T-helper 2 cell treated with Interferon-gamma antibody and Interleukin-4, amounts not matched to agents 5 μg/mL and 100 μg/mL, for 36 hours (primary cell): ENCODE measurements around the gene RNF7.

Source experiments
- DNase-seq: peaks from one replicate; pipeline ENCODE4 v3.0.0; 2021; ENCODE audit warnings: low spot score
- H3K27ac Mint-ChIP-seq: one replicate; pipeline ENCODE4 v1.8.0; 2021; ENCODE audit warnings: mild to moderate bottlenecking, mixed read lengths
- H3K27me3 Mint-ChIP-seq: one replicate; pipeline ENCODE4 v1.8.0; 2021; ENCODE audit warnings: low read depth, mixed read lengths
- H3K36me3 Mint-ChIP-seq: one replicate; pipeline ENCODE4 v1.8.0; 2021; ENCODE audit warnings: low read depth, mixed read lengths
- H3K4me1 Mint-ChIP-seq: one replicate; pipeline ENCODE4 v1.8.0; 2021; ENCODE audit warnings: low read depth, mixed read lengths
- H3K4me3 Mint-ChIP-seq: one replicate; pipeline ENCODE4 v1.8.0; 2022; ENCODE audit warnings: mild to moderate bottlenecking, moderate library complexity, mixed read lengths
- H3K9me3 Mint-ChIP-seq: one replicate; pipeline ENCODE4 v1.8.0; 2021; ENCODE audit warnings: mixed read lengths

The RNF7 gene

GRCh38 chr3:141722648-141723047 lies 15.4 kb upstream of the RNF7 start:
- H3K27me3 Mint-ChIP-seq: peaks cover 12% of the 10 kb centered on the region
- H3K36me3 Mint-ChIP-seq: no peaks in the 10 kb centered on the region
- H3K4me3 Mint-ChIP-seq: no peak overlapping the region
- no peak for DNase-seq
- H3K9me3 Mint-ChIP-seq: no peaks in the 10 kb centered on the region
- H3K4me1 Mint-ChIP-seq: no peaks in the 10 kb centered on the region
- H3K27ac Mint-ChIP-seq: no peak overlapping the region

- no peak for DNase-seq
- no peaks in the 10 kb centered on the region for H3K4me1 Mint-ChIP-seq
- no peak overlapping the region for H3K4me3 Mint-ChIP-seq
- peaks cover 9% of the 10 kb centered on the region for H3K27me3 Mint-ChIP-seq
- H3K36me3 Mint-ChIP-seq: no peaks in the 10 kb centered on the region
- H3K27ac Mint-ChIP-seq: no peak overlapping the region
- no peaks in the 10 kb centered on the region for H3K9me3 Mint-ChIP-seq
Measured at GRCh38 chr3:141723255-141723654, 14.8 kb upstream of the RNF7 start.

DNA sequence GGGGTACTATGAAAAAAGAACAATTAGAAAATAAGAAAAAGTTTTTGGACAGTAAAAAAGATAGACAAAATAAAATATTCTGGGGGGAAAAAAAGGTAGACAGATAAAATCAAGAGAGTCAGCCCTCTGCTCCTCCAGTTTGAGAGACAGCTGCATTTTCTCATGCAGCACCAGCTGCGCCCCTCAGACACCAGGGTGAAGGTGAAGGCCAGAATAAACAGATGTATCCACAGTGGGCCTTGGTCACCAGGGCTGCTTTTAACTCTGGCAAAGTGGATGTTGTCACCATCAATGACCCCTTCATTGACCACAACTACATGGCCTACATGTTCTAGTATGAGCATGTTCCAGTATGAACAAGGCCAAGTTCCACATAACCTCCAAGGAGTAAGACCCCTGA lies 13.9 kb upstream of the RNF7 start:
- Mint-ChIP-seq H3K27me3 (peaks cover 5% of the 10 kb centered on the region), H3K36me3 (no peaks in the 10 kb centered on the region), H3K4me1 (no peaks in the 10 kb centered on the region), H3K27ac (no peak overlapping the region), H3K4me3 (no peak overlapping the region), H3K9me3 (no peaks in the 10 kb centered on the region)
- no peak for DNase-seq

- Mint-ChIP-seq H3K4me3 (no peak overlapping the region), H3K9me3 (no peaks in the 10 kb centered on the region), H3K27ac (no peak overlapping the region), H3K27me3 (peaks cover 3% of the 10 kb centered on the region), H3K4me1 (no peaks in the 10 kb centered on the region), H3K36me3 (no peaks in the 10 kb centered on the region)
- no peak for DNase-seq
Measured at GRCh38 chr3:141725036-141725435, 13.1 kb upstream of the RNF7 start.

DNA sequence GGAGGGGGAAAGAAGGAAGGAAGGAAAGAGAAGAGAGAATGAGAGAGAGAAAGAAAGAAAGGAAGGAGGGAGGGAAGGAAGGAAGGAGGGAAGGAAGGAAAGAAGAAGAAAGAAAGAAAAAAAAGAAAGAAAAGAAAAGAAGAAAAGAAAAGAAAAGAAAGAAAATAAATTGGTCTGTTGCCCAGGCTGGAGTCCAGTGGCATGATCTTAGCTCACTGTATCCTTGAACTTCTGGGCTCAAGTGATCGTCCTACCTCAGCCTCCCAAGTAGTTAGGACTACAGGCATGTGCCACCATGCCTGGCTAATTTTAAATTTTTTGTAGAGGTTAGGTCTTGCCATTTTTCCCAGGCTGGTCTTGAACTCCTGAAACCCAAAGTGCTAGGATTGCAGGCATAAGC lies 11.6 kb upstream of the RNF7 start:
- no peaks in the 10 kb centered on the region for H3K4me1 Mint-ChIP-seq
- no peak overlapping the region for H3K4me3 Mint-ChIP-seq
- H3K27ac Mint-ChIP-seq: no peak overlapping the region
- peaks cover 3% of the 10 kb centered on the region for H3K27me3 Mint-ChIP-seq
- no peaks in the 10 kb centered on the region for H3K36me3 Mint-ChIP-seq
- H3K9me3 Mint-ChIP-seq: no peaks in the 10 kb centered on the region
- no peak for DNase-seq

DNA sequence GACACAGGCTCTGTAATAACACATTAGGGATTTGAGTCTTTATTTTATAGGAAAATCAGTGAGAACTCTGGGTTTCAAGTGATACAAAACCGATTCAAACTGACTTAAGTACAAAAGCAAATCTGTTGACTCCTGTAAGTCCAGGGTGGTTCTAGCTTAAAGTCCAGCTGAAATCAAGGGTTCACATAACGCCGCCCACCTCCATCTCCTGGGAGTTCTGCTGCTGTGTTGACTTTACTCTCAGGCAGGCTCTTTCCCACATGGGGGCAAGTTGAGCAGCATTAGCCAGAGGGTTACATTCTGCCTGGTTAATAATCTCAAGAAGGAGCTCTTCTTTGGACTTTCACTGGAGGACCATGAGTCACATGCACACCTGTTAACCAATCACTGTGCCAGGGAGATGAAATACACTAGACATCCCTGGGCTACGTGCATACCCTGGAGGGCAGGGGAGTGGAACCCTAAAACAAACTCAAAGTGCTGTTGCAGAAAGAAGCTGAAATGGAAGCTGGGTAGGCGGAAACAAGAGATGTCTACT lies 9.7 kb upstream of the RNF7 start:
- DNase-seq: no peak
- Mint-ChIP-seq H3K9me3 (no peaks in the 10 kb centered on the region), H3K27me3 (peaks cover 3% of the 10 kb centered on the region), H3K27ac (no peak overlapping the region), H3K4me3 (no peak overlapping the region), H3K4me1 (no peaks in the 10 kb centered on the region), H3K36me3 (no peaks in the 10 kb centered on the region)

- Mint-ChIP-seq H3K27me3 (peaks cover 3% of the 10 kb centered on the region), H3K4me1 (no peaks in the 10 kb centered on the region)
- no peak for DNase-seq
Measured at GRCh38 chr3:141729240-141729639, 8.9 kb upstream of the RNF7 start.

DNA sequence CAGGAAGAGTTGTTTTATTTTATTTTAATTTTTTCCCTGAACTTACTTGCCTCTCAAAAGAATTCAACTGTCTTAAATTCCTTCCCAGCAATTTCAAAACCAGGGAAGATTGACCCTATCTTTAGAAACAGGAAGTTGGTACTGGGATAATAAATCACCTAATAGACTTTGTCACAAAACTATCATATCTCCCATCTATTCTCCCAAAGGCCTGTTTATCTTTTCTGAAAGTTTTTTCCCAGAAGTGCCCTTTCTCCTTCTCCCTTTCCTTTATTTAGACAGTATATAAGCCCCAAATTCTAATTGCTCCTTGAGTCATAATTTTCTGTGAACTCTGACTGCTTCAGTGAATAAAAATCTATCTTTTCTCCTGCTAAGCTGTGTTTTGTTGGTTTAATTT lies 2.9 kb upstream of the RNF7 start:
- Mint-ChIP-seq H3K4me1 (peaks cover 7% of the 10 kb centered on the region), H3K36me3 (peaks cover 2% of the 10 kb centered on the region), H3K27me3 (no peaks in the 10 kb centered on the region), H3K4me3 (no peak overlapping the region), H3K27ac (no peak overlapping the region), H3K9me3 (no peaks in the 10 kb centered on the region)
- DNase-seq: no peak

More at GRCh38 chr3:141729240-141729639, 8.9 kb upstream of the RNF7 start:
- Mint-ChIP-seq H3K9me3 (no peaks in the 10 kb centered on the region), H3K27ac (no peak overlapping the region), H3K36me3 (no peaks in the 10 kb centered on the region), H3K4me3 (no peak overlapping the region)

GRCh38 chr3:141735770-141736465 lies 2.2 kb upstream of the RNF7 start:
- Mint-ChIP-seq H3K27ac (no peak overlapping the region), H3K36me3 (peaks cover 8% of the 10 kb centered on the region), H3K9me3 (no peaks in the 10 kb centered on the region), H3K4me1 (peaks cover 13% of the 10 kb centered on the region), H3K4me3 (no peak overlapping the region), H3K27me3 (no peaks in the 10 kb centered on the region)
- DNase-seq: no peak

- Mint-ChIP-seq H3K27me3 (no peaks in the 10 kb centered on the region), H3K4me1 (peaks cover 19% of the 10 kb centered on the region), H3K9me3 (no peaks in the 10 kb centered on the region), H3K27ac (no peak overlapping the region), H3K4me3 (no peak overlapping the region), H3K36me3 (peaks cover 11% of the 10 kb centered on the region)
- no peak for DNase-seq
Measured at GRCh38 chr3:141737093-141737492, 1.0 kb upstream of the RNF7 start.

DNA sequence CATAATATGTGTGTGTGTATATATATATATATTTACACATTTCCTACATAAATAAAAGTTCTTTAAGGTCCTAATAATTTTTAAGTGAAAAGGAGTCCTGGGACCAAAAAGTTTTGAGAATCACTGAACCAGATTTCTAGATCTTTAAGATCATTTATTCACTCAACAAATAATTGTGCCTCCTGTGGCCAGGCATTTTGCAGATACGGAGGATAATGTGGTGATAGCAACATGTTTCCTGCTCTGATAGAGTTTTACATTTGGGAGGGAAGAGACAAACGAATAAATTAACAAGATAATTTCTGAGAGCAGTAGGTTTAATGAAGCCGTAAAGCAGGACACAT lies 448 bp upstream of the RNF7 start:
- Mint-ChIP-seq H3K27ac (peak overlapping the region; percentile 86), H3K4me1 (peaks cover 19% of the 10 kb centered on the region)

GRCh38 chr3:141738891-141739363 lies 829 bp downstream of the RNF7 start:
- Mint-ChIP-seq H3K36me3 (peaks cover 14% of the 10 kb centered on the region), H3K4me3 (peak overlapping the region; percentile 98), H3K27ac (peak overlapping the region; percentile 98), H3K4me1 (peaks cover 21% of the 10 kb centered on the region), H3K9me3 (no peaks in the 10 kb centered on the region), H3K27me3 (no peaks in the 10 kb centered on the region)
- peak; percentile 28 for DNase-seq

More for the DNA sequence above, 448 bp upstream of the RNF7 start:
- Mint-ChIP-seq H3K27me3 (no peaks in the 10 kb centered on the region), H3K4me3 (peak overlapping the region; percentile 77), H3K9me3 (no peaks in the 10 kb centered on the region), H3K36me3 (peaks cover 14% of the 10 kb centered on the region)
- DNase-seq: no peak

DNA sequence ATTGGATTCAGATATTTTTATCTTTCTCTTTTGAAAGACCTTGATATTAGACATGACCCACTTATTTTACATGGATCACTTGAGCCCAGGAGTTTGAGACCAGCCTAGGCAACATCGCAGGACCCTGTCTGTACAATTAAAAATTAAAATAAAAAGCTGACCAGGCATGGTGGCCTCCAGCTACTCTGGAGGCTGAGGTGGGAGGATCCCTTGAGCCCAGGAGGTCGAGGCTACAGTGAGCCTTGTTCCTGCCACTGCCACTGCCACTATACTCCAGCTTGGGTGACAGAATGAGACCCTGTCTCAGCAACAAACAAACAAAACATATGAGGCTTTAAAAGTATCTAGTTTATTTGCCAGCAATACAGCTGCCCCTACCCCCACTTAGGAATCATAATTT lies 1.6 kb downstream of the RNF7 start:
- no peak for DNase-seq
- Mint-ChIP-seq H3K4me3 (peak overlapping the region; percentile 98), H3K27ac (no peak overlapping the region), H3K27me3 (no peaks in the 10 kb centered on the region), H3K9me3 (no peaks in the 10 kb centered on the region), H3K36me3 (peaks cover 22% of the 10 kb centered on the region), H3K4me1 (peaks cover 25% of the 10 kb centered on the region)

DNA sequence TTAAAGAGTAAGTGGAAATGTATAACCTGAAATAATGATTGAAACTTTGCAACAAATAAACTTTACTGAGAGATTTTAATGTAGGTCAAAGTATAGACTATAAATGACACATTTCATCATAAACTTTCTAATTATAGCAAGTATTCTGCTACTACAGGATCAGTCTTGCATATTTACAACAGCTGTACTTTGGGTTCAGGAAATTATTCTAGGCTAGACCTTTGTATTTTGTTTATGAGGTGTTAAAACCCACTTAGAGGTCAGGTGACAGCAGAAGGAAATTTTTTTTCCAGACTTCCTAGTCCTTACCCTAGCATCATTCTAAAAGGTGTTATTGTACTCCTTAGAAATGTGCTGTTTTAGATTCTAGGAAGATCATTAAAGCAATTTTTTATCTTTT lies 2.3 kb downstream of the RNF7 start:
- Mint-ChIP-seq H3K4me3 (peak overlapping the region; percentile 98), H3K27me3 (no peaks in the 10 kb centered on the region), H3K4me1 (peaks cover 25% of the 10 kb centered on the region), H3K36me3 (peaks cover 26% of the 10 kb centered on the region), H3K27ac (no peak overlapping the region), H3K9me3 (no peaks in the 10 kb centered on the region)
- no peak for DNase-seq

DNA sequence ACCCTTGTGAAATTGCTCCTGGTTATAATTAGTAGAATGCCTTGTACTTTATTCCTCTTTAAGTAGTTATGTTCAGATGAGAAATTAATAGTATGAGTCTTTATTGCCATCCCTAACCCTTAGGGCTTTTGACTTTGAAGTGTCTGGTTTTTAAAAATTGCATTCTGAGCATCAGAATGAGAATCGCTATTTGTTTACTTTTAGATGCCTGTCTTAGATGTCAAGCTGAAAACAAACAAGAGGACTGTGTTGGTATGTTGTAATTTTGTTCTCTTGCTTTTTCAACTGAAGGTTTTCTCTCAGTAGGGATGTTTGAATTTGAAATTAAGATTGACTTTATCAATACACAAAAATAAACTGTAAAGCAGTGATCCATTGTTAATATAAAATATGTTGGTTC lies 5.2 kb downstream of the RNF7 start:
- H3K9me3 Mint-ChIP-seq: no peaks in the 10 kb centered on the region
- H3K27ac Mint-ChIP-seq: no peak overlapping the region
- H3K27me3 Mint-ChIP-seq: no peaks in the 10 kb centered on the region
- H3K4me3 Mint-ChIP-seq: no peak overlapping the region
- peaks cover 26% of the 10 kb centered on the region for H3K4me1 Mint-ChIP-seq
- H3K36me3 Mint-ChIP-seq: peaks cover 39% of the 10 kb centered on the region
- DNase-seq: no peak
